GM10266 (cell line): ENCODE measurements around the gene MSH2.

Experiments used
- DNase-seq: peaks from one replicate; pipeline ENCODE4 v3.0.0; 2012; ENCODE audit errors: extremely low spot score
- CTCF ChIP-seq: IDR thresholded peaks from 2 replicates; pipeline ENCODE4 v1.5.1; 2012; ENCODE audit warnings: mild to moderate bottlenecking, low read depth; ENCODE audit not compliant: control insufficient read depth, insufficient read depth; ENCODE audit errors: missing control alignments

MSH2 gene

GRCh38 chr2:47510745-47511144, 107.8 kb downstream of the MSH2 start:
- no peak for DNase-seq
- no peak for TF ChIP-seq CTCF

- no peak for TF ChIP-seq CTCF
- DNase-seq = no peak
These were observed 109.7 kb downstream of the MSH2 start for GRCh38 chr2:47512581-47513083.

GRCh38 chr2:47513981-47514520, 111.1 kb downstream of the MSH2 start:
- TF ChIP-seq CTCF = no peak
- DNase-seq = no peak

GRCh38 chr2:47516360-47517104, 113.6 kb downstream of the MSH2 start:
- DNase-seq = no peak
- TF ChIP-seq CTCF = no peak

GRCh38 chr2:47518497-47519146, 115.7 kb downstream of the MSH2 start:
- no peak for DNase-seq
- TF ChIP-seq CTCF = no peak

GRCh38 chr2:47519147-47519537, 116.2 kb downstream of the MSH2 start:
- TF ChIP-seq CTCF = no peak
- DNase-seq = no peak
